Measurements from ENCODE around the gene PSD2. TPM values are rescaled to one million over a fixed set of nuclear protein-coding genes. Genes with fewer than 3 reads are reported as not detected.
A peak's percentile ranks its signal among the peaks of the same experiment; 100 is the strongest.
"Not testable (repeated sequence)": the region's sequence is repeated elsewhere in the genome, so short reads cannot be mapped to it uniquely, and the experiment has no call there.

PSD2 gene
- total RNA-seq, 1 donor from 2014 or later: 0.68 TPM

- TF ChIP-seq CTCF (conservative IDR thresholded peaks at IDR 0.05): no peak
- Mint-ChIP-seq H3K4me3 (no peak overlapping the region), H3K4me1 (peaks cover 4% of the 10 kb centered on the region), H3K27me3 (ENCODE audit: low read depth) (peaks cover 73% of the 10 kb centered on the region), H3K27ac (ENCODE audit: unreplicated experiment) (no peak overlapping the region), H3K9me3 (no peaks in the 10 kb centered on the region), H3K36me3 (ENCODE audit: low read depth) (no peaks in the 10 kb centered on the region)
- no peak for DNase-seq (ENCODE audit: low read depth, low spot score)
Measured at GRCh38 chr5:139789845-139790189, 5.8 kb upstream of the PSD2 start.

- Mint-ChIP-seq H3K4me1 (peaks cover 4% of the 10 kb centered on the region), H3K27ac (ENCODE audit: unreplicated experiment) (no peak overlapping the region), H3K4me3 (no peak overlapping the region), H3K9me3 (no peaks in the 10 kb centered on the region), H3K27me3 (ENCODE audit: low read depth) (peaks cover 75% of the 10 kb centered on the region), H3K36me3 (ENCODE audit: low read depth) (no peaks in the 10 kb centered on the region)
- no peak for TF ChIP-seq CTCF (conservative IDR thresholded peaks at IDR 0.05)
- no peak for DNase-seq (ENCODE audit: low read depth, low spot score)
Measured at GRCh38 chr5:139792218-139792617, 3.4 kb upstream of the PSD2 start.

- not testable (repeated sequence) for H3K4me1 Mint-ChIP-seq; H3K4me3 Mint-ChIP-seq; H3K36me3 Mint-ChIP-seq (ENCODE audit: low read depth); H3K9me3 Mint-ChIP-seq; H3K27ac Mint-ChIP-seq (ENCODE audit: unreplicated experiment); DNase-seq (ENCODE audit: low read depth, low spot score)
- peaks cover 75% of the 10 kb centered on the region for H3K27me3 Mint-ChIP-seq (ENCODE audit: low read depth)
Measured at GRCh38 chr5:139792655-139793054, 3.0 kb upstream of the PSD2 start.

- Mint-ChIP-seq H3K4me1 (no peaks in the 10 kb centered on the region), H3K36me3 (ENCODE audit: low read depth) (no peaks in the 10 kb centered on the region), H3K9me3 (no peaks in the 10 kb centered on the region), H3K4me3 (peak overlapping the region; percentile 45), H3K27me3 (ENCODE audit: low read depth) (peaks cover 89% of the 10 kb centered on the region), H3K27ac (ENCODE audit: unreplicated experiment) (no peak overlapping the region)
- DNase-seq (ENCODE audit: low read depth, low spot score): no peak
- no peak for TF ChIP-seq CTCF (conservative IDR thresholded peaks at IDR 0.05)
Measured at GRCh38 chr5:139794067-139794846, 1.4 kb upstream of the PSD2 start.

- Mint-ChIP-seq H3K4me1 (no peaks in the 10 kb centered on the region), H3K36me3 (ENCODE audit: low read depth) (no peaks in the 10 kb centered on the region), H3K27me3 (ENCODE audit: low read depth) (peaks cover 92% of the 10 kb centered on the region), H3K4me3 (no peak overlapping the region), H3K27ac (ENCODE audit: unreplicated experiment) (no peak overlapping the region), H3K9me3 (no peaks in the 10 kb centered on the region)
- DNase-seq (ENCODE audit: low read depth, low spot score): no peak
- no peak for TF ChIP-seq CTCF (conservative IDR thresholded peaks at IDR 0.05)
Measured at GRCh38 chr5:139796061-139796806, 626 bp downstream of the PSD2 start.

DNA sequence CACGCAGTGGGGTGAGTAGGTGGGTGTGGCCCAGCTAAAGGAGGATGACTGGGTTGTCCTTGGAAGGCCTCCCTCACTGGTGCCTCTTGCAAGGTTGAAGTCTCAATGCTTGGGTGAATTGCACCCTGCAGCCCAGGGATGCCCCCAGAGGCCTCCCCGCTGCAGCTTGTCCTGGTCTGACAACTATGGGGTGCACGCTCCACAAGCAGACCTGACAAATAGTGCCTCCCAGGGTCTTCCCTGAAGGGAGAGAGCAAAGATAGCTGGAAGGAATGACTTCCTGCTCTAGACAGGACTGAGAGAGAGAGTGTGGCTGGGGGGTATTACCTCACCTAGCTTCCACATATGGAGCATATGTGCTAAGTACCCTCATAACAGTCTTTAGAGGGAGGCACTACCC, 1.7 kb downstream of the PSD2 start:
- TF ChIP-seq CTCF (conservative IDR thresholded peaks at IDR 0.05): no peak
- DNase-seq (ENCODE audit: low read depth, low spot score): no peak
- H3K9me3 Mint-ChIP-seq: no peaks in the 10 kb centered on the region

More for the DNA sequence above, 1.7 kb downstream of the PSD2 start:
- no peaks in the 10 kb centered on the region for H3K4me1 Mint-ChIP-seq
- H3K27ac Mint-ChIP-seq (ENCODE audit: unreplicated experiment): no peak overlapping the region
- no peaks in the 10 kb centered on the region for H3K36me3 Mint-ChIP-seq (ENCODE audit: low read depth)
- H3K27me3 Mint-ChIP-seq (ENCODE audit: low read depth): peaks cover 93% of the 10 kb centered on the region
- H3K4me3 Mint-ChIP-seq: no peak overlapping the region

All from neural crest cell (in vitro differentiated cells).